ENCODE measurements around the gene ZIM2. TPM values are rescaled to one million over a fixed set of nuclear protein-coding genes. Genes with fewer than 3 reads are reported as not detected.

The ZIM2 gene
- total and polyA plus RNA-seq, 2 donors (not counting 1 experiment from before 2014, with no cell fraction given), result not detected

DNA sequence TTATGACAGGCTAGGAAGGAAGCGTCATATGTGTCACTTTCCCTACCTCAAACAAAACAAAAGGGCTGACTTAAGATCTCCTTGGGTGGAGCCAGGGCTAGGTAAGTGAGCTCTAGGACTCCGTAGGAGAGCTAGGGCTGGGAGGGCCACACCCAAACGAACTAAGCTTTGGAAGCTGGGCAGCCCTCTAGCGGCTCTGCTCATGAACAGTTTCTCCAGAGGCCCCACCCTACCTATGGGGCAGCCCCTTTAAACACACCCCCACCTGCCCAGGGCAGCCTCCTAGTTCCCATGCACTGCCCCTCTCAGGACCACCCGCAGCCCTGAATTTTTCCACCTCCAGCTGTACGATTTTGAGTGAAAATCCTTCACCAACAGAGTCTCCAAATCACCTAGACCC lies 3.5 kb downstream of the ZIM2 start:
- ChIA-PET POLR2A (no interaction called here), CTCF (no interaction called here)
- no peak overlapping the region for H3K4me3 ChIP-seq (ENCODE audit: control extremely low read depth in 1 of 5, extremely low read depth in 1 of 5, insufficient read depth in 1 of 5, low read depth in 2 of 5, low read length in 4 of 5)
- TF ChIP-seq EZH2 (IDR thresholded peaks at IDR 0.05; ENCODE audit: borderline replicate concordance, insufficient read depth, low read depth, low read length, poor library complexity, severe bottlenecking), result no peak
- TF ChIP-seq, protein P1, sequence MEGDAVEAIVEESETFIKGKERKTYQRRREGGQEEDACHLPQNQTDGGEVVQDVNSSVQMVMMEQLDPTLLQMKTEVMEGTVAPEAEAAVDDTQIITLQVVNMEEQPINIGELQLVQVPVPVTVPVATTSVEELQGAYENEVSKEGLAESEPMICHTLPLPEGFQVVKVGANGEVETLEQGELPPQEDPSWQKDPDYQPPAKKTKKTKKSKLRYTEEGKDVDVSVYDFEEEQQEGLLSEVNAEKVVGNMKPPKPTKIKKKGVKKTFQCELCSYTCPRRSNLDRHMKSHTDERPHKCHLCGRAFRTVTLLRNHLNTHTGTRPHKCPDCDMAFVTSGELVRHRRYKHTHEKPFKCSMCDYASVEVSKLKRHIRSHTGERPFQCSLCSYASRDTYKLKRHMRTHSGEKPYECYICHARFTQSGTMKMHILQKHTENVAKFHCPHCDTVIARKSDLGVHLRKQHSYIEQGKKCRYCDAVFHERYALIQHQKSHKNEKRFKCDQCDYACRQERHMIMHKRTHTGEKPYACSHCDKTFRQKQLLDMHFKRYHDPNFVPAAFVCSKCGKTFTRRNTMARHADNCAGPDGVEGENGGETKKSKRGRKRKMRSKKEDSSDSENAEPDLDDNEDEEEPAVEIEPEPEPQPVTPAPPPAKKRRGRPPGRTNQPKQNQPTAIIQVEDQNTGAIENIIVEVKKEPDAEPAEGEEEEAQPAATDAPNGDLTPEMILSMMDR (IDR thresholded peaks at IDR 0.05), result no peak
- intact Hi-C loops (cut with micrococcal nuclease), result no loop called here
- Mint-ChIP-seq H3K27ac (no peak overlapping the region), H3K27me3 (peaks cover 18% of the 10 kb centered on the region), H3K4me1 (no peaks in the 10 kb centered on the region), H3K4me3 (no peak overlapping the region), H3K9me3 (ENCODE audit: insufficient read depth) (peaks cover 21% of the 10 kb centered on the region)
- ATAC-seq (ENCODE audit: low read depth) (no peak), DNase-seq (no peak)
- WGBS (ENCODE audit: insufficient coverage), result 54% methylated on average over 5 of the region's 6 CpGs
- H3K9ac ChIP-seq (ENCODE audit: low read length), result no peak overlapping the region
- H3K36me3 ChIP-seq (replicated peaks in 1 of 2; ENCODE audit: control extremely low read depth in 1 of 2, control insufficient read depth in 1 of 2, extremely low read depth in 1 of 2, insufficient read depth in 2 of 2, low read length in 1 of 2), result no peaks in the 10 kb centered on the region
- no peak overlapping the region for H3K27ac ChIP-seq (ENCODE audit: low read length in 2 of 2)
- H3K79me2 ChIP-seq (ENCODE audit: control insufficient read depth, insufficient read depth, low read length), result no peaks in the 10 kb centered on the region
- no peak overlapping the region for H2AFZ ChIP-seq (ENCODE audit: insufficient read depth, low read depth, low read length, poor library complexity, severe bottlenecking)
- peaks cover 0 to 10% of the 10 kb centered on the region in 2 donors for H3K4me1 ChIP-seq (ENCODE audit: control insufficient read depth in 2 of 2, insufficient read depth in 2 of 2, low read length in 2 of 2)
- H3K9me3 ChIP-seq (ENCODE audit: control extremely low read depth in 1 of 3, control insufficient read depth in 2 of 3, insufficient read depth in 1 of 3, low read length in 2 of 3), result peaks cover 0 to 51% (median 17%) of the 10 kb centered on the region in 3 donors
- peaks cover 0 to 37% (median 6%) of the 10 kb centered on the region in 4 experiments for H3K27me3 ChIP-seq (replicated peaks in 1 of 4; ENCODE audit: control extremely low read depth in 1 of 4, control insufficient read depth in 3 of 4, insufficient read depth in 4 of 4, low read length in 3 of 4)
- no peak overlapping the region for H3K4me2 ChIP-seq (replicated peaks; ENCODE audit: low read depth, low read length, poor library complexity, severe bottlenecking)
- H4K20me1 ChIP-seq (ENCODE audit: control insufficient read depth, insufficient read depth, low read length, poor library complexity, severe bottlenecking), result no peaks in the 10 kb centered on the region

DNA sequence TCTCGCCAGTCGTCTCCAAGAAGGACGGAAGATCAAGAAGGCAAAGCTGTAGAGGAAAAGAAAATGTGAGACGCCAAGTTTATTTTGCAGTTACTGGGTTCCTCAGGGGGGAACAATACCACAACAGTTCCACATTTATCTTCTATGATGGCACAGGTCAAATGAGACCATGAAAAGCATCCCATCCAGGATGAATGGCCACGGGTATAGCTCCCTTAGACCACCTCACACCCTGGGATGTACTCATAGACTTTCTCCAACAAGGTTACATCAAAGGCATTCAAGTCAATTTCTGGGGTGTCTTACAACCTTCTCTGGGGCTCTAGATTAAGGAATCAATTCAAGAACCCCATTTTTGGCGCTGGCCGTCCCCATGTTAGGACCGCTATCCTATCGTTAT lies 4.5 kb downstream of the ZIM2 start:
- no peaks in the 10 kb centered on the region for H3K4me1 Mint-ChIP-seq
- peaks cover 12% of the 10 kb centered on the region for H3K27me3 Mint-ChIP-seq
- 78% methylated on average over 1 of the region's 9 CpGs for WGBS (ENCODE audit: insufficient coverage)
- no peak for TF ChIP-seq EZH2 (IDR thresholded peaks at IDR 0.05; ENCODE audit: borderline replicate concordance, insufficient read depth, low read depth, low read length, poor library complexity, severe bottlenecking)
- TF ChIP-seq, protein P1 (IDR thresholded peaks at IDR 0.05), result no peak
- Histone ChIP-seq H3K4me1 (ENCODE audit: control insufficient read depth in 2 of 2, insufficient read depth in 2 of 2, low read length in 2 of 2) (peaks cover 0 to 10% of the 10 kb centered on the region in 2 donors), H3K27ac (ENCODE audit: low read length in 2 of 2) (no peak overlapping the region), H3K9me3 (ENCODE audit: control extremely low read depth in 1 of 3, control insufficient read depth in 2 of 3, insufficient read depth in 1 of 3, low read length in 2 of 3) (peaks cover 0 to 51% (median 17%) of the 10 kb centered on the region in 3 donors), H3K27me3 (replicated peaks in 1 of 4; ENCODE audit: control extremely low read depth in 1 of 4, control insufficient read depth in 3 of 4, insufficient read depth in 4 of 4, low read length in 3 of 4) (peaks cover 0 to 37% (median 6%) of the 10 kb centered on the region in 4 experiments), H4K20me1 (ENCODE audit: control insufficient read depth, insufficient read depth, low read length, poor library complexity, severe bottlenecking) (no peaks in the 10 kb centered on the region), H3K4me2 (replicated peaks; ENCODE audit: low read depth, low read length, poor library complexity, severe bottlenecking) (no peak overlapping the region), H3K9ac (ENCODE audit: low read length) (no peak overlapping the region), H3K36me3 (replicated peaks in 1 of 2; ENCODE audit: control extremely low read depth in 1 of 2, control insufficient read depth in 1 of 2, extremely low read depth in 1 of 2, insufficient read depth in 2 of 2, low read length in 1 of 2) (no peaks in the 10 kb centered on the region), H3K79me2 (ENCODE audit: control insufficient read depth, insufficient read depth, low read length) (no peaks in the 10 kb centered on the region), H3K4me3 (ENCODE audit: control extremely low read depth in 1 of 5, extremely low read depth in 1 of 5, insufficient read depth in 1 of 5, low read depth in 2 of 5, low read length in 4 of 5) (no peak overlapping the region), H2AFZ (ENCODE audit: insufficient read depth, low read depth, low read length, poor library complexity, severe bottlenecking) (no peak overlapping the region)
- ATAC-seq (ENCODE audit: low read depth) (no peak), DNase-seq (no peak)
- ChIA-PET POLR2A (no interaction called here), CTCF (no interaction called here)
- H3K4me3 Mint-ChIP-seq, result no peak overlapping the region
- no peak overlapping the region for H3K27ac Mint-ChIP-seq
- peaks cover 21% of the 10 kb centered on the region for H3K9me3 Mint-ChIP-seq (ENCODE audit: insufficient read depth)
- intact Hi-C loops (cut with micrococcal nuclease), result no loop called here
